ENCODE measurements around the gene SIGLEC9.

GRCh38 chr19:51102991-51103390 is 21.7 kb upstream of the SIGLEC9 start:
- TF ChIP-seq, protein P1, sequence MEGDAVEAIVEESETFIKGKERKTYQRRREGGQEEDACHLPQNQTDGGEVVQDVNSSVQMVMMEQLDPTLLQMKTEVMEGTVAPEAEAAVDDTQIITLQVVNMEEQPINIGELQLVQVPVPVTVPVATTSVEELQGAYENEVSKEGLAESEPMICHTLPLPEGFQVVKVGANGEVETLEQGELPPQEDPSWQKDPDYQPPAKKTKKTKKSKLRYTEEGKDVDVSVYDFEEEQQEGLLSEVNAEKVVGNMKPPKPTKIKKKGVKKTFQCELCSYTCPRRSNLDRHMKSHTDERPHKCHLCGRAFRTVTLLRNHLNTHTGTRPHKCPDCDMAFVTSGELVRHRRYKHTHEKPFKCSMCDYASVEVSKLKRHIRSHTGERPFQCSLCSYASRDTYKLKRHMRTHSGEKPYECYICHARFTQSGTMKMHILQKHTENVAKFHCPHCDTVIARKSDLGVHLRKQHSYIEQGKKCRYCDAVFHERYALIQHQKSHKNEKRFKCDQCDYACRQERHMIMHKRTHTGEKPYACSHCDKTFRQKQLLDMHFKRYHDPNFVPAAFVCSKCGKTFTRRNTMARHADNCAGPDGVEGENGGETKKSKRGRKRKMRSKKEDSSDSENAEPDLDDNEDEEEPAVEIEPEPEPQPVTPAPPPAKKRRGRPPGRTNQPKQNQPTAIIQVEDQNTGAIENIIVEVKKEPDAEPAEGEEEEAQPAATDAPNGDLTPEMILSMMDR (IDR thresholded peaks at IDR 0.05; ENCODE audit: low read length) = no peak
- no peak for TF ChIP-seq EZH2 (IDR thresholded peaks at IDR 0.05; ENCODE audit: borderline replicate concordance, low read length)
